Breast epithelium (tissue), 3 donors: ENCODE results near the gene CERKL.

ENCODE experiments used
- POLR2A ChIP-seq: fragments of 450-650 bp; IDR thresholded peaks from one replicate; pipeline ENCODE4 v1.6.1; 2016; ENCODE audit warnings: antibody characterized with exemption, mild to moderate bottlenecking, moderate library complexity
- POLR2AphosphoS5 ChIP-seq, 3 donors: sonication (generic); formaldehyde crosslinking; IDR thresholded peaks; one replicate each; pipeline ENCODE4 v1.6.1; 2017; ENCODE audit warnings: antibody characterized with exemption in 3 of 3
- TF ChIP-seq, protein P1 (sequence below), 3 donors: fragments of 450-650 bp; IDR thresholded peaks; one replicate each; pipeline ENCODE4 v1.5.1; 2016 to 2017; ENCODE audit warnings: antibody characterized with exemption in 3 of 3, mild to moderate bottlenecking in 3 of 3, moderate library complexity in 3 of 3

DNA sequence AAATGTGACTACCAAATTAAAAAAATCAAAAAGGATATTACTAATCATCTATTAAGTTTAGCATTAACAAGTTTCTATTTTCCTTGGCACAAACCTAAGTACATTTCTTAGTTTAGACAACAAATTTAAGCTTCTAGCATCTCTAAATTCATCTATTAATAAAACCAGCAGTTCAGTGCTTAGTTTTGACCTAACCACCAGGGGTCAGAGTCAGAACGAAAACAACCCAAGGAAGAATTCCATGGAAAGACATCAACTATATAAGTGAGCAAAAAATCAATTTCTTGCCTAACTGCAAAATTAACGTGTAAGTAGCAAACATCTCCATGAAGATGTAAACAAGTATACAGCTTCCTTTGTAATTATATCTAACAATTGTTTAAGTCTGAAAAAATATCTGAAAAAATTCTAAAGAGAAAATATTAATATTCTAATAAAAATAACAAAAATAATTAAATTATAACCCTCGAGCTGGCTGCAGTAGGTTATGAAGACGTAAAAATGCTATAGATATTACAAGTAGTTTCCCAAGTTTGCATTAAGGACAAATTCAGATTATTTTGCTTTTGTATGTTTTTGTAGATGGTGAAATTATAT lies 83.7 kb downstream of the CERKL start:
- no peak for TF ChIP-seq POLR2A
- TF ChIP-seq, protein P1, sequence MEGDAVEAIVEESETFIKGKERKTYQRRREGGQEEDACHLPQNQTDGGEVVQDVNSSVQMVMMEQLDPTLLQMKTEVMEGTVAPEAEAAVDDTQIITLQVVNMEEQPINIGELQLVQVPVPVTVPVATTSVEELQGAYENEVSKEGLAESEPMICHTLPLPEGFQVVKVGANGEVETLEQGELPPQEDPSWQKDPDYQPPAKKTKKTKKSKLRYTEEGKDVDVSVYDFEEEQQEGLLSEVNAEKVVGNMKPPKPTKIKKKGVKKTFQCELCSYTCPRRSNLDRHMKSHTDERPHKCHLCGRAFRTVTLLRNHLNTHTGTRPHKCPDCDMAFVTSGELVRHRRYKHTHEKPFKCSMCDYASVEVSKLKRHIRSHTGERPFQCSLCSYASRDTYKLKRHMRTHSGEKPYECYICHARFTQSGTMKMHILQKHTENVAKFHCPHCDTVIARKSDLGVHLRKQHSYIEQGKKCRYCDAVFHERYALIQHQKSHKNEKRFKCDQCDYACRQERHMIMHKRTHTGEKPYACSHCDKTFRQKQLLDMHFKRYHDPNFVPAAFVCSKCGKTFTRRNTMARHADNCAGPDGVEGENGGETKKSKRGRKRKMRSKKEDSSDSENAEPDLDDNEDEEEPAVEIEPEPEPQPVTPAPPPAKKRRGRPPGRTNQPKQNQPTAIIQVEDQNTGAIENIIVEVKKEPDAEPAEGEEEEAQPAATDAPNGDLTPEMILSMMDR (IDR thresholded peaks at IDR 0.05): peak in 1 of 3 donors; percentile 22
- TF ChIP-seq POLR2AphosphoS5 (IDR thresholded peaks at IDR 0.05): no peak
